GM20431 (cell line): ENCODE data around the gene OGFOD3.
"Not testable (repeated sequence)": the region's sequence is repeated elsewhere in the genome, so short reads cannot be mapped to it uniquely, and the experiment has no call there.

Experiments
- in situ Hi-C: fragments of 300-500 bp; cut with MseI, MboI; formaldehyde crosslinking; loops from one replicate; pipeline ENCODE4 v1.15.0; 2020; ENCODE audit warnings: low sequenced_read_pairs; ENCODE audit not compliant: unreplicated experiment

The OGFOD3 gene

GRCh38 chr17:82378741-82379021, 39.7 kb downstream of the OGFOD3 start:
- in situ Hi-C loops, result no loop called here

- in situ Hi-C loops, result no loop called here
Measured at GRCh38 chr17:82377924-82378740, 40.3 kb downstream of the OGFOD3 start.

- in situ Hi-C loops, result not testable (repeated sequence)
Measured at GRCh38 chr17:82377294-82377693, 41.1 kb downstream of the OGFOD3 start.

- in situ Hi-C loops, result no loop called here
Measured at GRCh38 chr17:82376042-82376730, 42.2 kb downstream of the OGFOD3 start.

GRCh38 chr17:82375359-82376041, 42.9 kb downstream of the OGFOD3 start:
- in situ Hi-C loops, result no loop called here

- in situ Hi-C loops, result no loop called here
Measured at GRCh38 chr17:82374626-82375331, 43.6 kb downstream of the OGFOD3 start.

- in situ Hi-C loops, result no loop called here
Measured at GRCh38 chr17:82373731-82374625, 44.4 kb downstream of the OGFOD3 start.

- in situ Hi-C loops, result not testable (repeated sequence)
Measured at GRCh38 chr17:82373072-82373452, 45.3 kb downstream of the OGFOD3 start.

- in situ Hi-C loops, result no loop called here
Measured at GRCh38 chr17:82372249-82373071, 45.9 kb downstream of the OGFOD3 start.

GRCh38 chr17:82371333-82372248, 46.8 kb downstream of the OGFOD3 start, which contains the start of gene UTS2R:
Gene UTS2R, plus strand, starts transcription at chr17:82371765. Its CDS starts 2,560 bp downstream, at chr17:82374325.
- in situ Hi-C loops, result no loop called here

- in situ Hi-C loops, result no loop called here
Measured at GRCh38 chr17:82370471-82371332, 47.7 kb downstream of the OGFOD3 start.

GRCh38 chr17:82369211-82369610, 49.2 kb downstream of the OGFOD3 start:
- in situ Hi-C loops, result no loop called here

GRCh38 chr17:82367724-82368524, 50.5 kb downstream of the OGFOD3 start:
- in situ Hi-C loops, result no loop called here

GRCh38 chr17:82366749-82367148, 51.6 kb downstream of the OGFOD3 start:
- in situ Hi-C loops, result no loop called here

GRCh38 chr17:82365606-82366295, 52.6 kb downstream of the OGFOD3 start:
- in situ Hi-C loops, result no loop called here
